GM12872 (cell line): ENCODE results near the gene MLLT3.

Experiments used
- TF ChIP-seq, protein P1 (sequence below): IDR thresholded peaks from 3 replicates; pipeline ENCODE4 v1.5.1; 2011; ENCODE audit warnings: low read depth, mild to moderate bottlenecking, low read length, moderate library complexity; ENCODE audit not compliant: insufficient read depth

MLLT3 gene

DNA sequence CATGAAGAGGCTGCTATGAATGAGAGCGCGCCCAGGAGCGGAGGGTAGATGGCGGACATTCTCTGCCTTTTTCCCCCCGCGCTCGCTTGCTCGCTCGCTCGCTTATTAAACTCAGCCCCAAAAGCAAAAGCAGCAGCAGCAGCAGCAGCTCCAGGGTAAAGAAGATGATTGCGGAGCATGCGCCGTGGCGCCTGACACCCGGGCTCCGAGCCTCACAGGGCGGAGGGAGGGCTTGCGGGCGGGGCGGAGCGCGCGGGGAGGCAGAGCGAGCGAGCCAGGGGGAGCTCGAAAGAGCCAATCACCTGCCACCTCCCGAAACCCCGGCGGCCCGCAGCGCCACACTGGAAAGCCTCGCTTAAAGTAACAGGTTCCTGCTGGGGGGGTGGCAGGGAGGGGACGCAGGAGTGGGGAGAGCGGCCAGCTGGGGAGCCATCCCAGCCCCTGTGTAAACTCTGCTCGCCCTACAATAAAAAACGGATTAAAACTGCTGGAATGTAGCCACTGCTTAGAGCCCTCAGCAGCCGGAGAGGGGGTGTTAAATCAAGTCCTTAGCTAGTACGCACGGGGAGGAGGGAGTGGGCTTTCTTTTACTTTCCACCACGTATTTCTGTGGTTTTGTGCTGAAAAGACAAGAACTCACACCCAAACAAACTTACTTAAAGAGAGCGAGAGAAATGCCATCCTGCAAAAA, at the start of gene MLLT3:
Gene MLLT3, minus strand, starts transcription at position 170 of the 691 bp plus-strand sequence.
- TF ChIP-seq, protein P1, sequence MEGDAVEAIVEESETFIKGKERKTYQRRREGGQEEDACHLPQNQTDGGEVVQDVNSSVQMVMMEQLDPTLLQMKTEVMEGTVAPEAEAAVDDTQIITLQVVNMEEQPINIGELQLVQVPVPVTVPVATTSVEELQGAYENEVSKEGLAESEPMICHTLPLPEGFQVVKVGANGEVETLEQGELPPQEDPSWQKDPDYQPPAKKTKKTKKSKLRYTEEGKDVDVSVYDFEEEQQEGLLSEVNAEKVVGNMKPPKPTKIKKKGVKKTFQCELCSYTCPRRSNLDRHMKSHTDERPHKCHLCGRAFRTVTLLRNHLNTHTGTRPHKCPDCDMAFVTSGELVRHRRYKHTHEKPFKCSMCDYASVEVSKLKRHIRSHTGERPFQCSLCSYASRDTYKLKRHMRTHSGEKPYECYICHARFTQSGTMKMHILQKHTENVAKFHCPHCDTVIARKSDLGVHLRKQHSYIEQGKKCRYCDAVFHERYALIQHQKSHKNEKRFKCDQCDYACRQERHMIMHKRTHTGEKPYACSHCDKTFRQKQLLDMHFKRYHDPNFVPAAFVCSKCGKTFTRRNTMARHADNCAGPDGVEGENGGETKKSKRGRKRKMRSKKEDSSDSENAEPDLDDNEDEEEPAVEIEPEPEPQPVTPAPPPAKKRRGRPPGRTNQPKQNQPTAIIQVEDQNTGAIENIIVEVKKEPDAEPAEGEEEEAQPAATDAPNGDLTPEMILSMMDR = no peak

DNA sequence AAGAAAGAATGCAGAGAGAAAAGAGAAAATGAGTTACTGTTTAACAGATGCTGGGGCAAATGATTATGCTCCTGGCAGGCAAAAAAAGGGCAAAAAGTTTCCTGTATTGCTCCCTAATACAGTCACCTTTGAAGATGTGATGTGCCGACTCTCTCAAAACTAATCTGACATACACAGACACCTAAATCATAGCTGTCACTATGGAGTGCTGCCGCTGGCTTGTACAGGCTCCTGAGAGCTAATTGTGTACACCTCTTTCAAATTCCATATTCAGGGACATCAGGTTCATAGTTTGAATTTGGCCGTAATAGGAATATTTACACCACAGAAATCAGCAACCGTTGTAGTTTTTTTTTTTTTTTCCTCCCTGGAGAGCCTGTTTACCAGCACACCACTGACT, 49.3 kb upstream of the MLLT3 start:
- TF ChIP-seq, protein P1 = no peak

DNA sequence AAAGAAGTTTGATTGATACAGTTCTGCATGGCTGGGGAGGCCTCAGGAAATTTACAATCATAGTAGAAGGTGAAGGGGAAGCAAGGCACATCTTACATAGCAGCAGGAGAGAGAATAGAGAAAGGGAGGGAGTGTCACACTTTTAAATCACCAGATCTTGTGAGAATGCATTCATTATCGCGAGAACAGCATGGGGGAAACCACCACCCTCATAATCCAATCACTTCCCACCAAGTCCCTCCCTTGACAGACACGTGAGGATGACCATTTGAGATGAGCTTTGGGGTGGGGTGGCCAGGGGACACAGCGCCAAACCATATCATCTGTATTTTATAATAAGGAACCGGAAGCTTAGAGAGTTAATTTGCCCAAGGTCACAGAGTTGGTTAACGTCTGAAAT, 48.1 kb upstream of the MLLT3 start:
- TF ChIP-seq, protein P1 = no peak

DNA sequence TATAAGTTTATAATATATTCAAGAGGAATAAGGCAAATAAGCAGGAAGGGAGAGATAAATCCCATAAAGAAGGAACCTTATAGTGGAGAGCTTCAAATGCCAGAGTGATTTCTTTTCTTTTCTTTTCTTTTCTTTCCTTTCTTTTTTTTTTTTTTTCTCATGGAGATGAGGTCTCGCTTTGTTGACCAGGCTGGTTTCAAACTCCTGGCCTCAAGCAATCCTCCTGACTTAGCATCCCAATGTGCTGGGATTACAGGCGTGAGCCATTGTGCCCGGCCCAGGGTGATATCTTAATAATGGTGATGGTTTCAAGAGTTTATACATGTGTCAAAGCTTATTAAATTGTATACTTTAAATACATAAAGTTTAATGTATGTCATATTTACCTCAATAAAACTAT, 42.2 kb upstream of the MLLT3 start:
- TF ChIP-seq, protein P1 = no peak

DNA sequence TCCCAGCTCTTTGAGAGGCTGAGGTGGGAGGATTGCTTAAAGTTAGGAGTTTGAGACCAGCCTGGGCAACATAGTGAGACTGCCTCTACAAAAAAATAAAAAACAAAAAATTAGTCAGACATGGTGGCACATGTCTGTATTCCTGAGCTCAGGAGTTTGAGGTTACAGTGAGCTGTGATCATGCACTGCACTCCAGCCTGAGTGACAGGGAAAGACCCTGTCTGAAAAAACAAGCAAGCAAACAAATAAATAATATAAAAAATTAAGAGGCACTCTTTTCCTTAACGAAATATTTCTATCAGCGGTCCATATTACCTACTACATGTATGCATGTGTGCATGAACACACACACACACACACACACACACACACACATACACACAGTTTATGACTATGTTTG, 40.8 kb upstream of the MLLT3 start:
- TF ChIP-seq, protein P1 = no peak

DNA sequence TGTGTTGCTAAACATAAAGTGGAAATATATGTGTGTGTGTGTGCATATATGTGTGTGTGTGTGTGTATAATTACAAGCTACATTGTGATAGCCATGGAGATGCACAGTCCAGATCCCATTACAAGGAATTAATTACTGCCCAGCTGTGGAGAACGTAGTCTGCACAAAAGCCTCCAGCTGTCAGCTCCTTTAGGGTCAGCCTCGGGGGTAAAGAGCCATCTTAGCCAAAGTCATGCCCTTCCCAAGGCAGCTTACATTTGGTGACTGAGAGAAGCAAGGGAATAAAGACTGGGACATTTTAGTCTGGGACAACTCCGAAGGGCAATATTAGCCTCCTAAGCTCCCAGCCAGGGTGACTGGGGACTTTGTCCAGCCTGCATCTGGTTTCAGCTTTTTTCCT, 39.9 kb upstream of the MLLT3 start:
- TF ChIP-seq, protein P1 = no peak

DNA sequence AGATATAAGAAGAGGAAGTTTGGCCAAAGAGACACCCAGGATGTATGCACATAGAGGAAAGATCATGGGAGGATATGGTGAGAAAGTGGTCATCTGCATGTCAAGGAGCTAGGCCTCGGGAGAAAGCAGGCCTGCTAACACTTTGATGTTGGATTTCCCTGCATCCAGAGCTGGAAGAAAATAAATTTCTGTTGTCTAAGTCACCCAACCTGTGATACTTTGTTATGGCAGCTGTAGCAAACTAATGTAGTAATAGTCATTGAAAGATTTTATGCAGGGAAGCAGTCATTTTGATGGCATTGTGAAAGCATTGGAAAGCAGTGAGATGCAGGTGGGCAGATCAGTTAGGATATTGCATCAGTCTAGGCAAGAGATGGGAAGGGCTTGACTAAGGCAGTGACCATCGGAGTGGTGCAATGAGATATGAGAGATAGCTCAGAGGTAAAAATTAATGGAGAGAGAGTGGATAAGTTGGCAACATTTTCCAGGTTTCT, 37.2 kb upstream of the MLLT3 start:
- TF ChIP-seq, protein P1 = no peak
